IMR-90 (cell line): ENCODE data around the gene PPDPF. TPM values are rescaled to one million over a fixed set of nuclear protein-coding genes. Genes with fewer than 3 reads are reported as not detected.
A peak's percentile ranks its signal among the peaks of the same experiment; 100 is the strongest.
"Not testable (repeated sequence)": the region's sequence is repeated elsewhere in the genome, so short reads cannot be mapped to it uniquely, and the experiment has no call there.

Source experiments
- ATAC-seq: fragments of 200-7000 bp; cut with Tn5 transposase; 2 replicates; pipeline ENCODE4 v1.9.1; 2020; ENCODE audit warnings: low read depth, mild to moderate bottlenecking, moderate library complexity
- BruUV-seq: library from RNA; stranded (reverse); fragments of 400-500 nt; replicated peaks from 2 replicates; lab custom pipeline; 2021; lab: Mats Ljungman, UMichigan
- CTCF ChIA-PET: fragments of 300-600 bp; formaldehyde crosslinking; extraction: SDS; loops from one replicate; lab custom pipeline; 2021; ENCODE audit warnings: antibody characterized with exemption; lab: Yijun Ruan, JAX
- POLR2A ChIA-PET: fragments of 300-600 bp; sonication (Branson Sonifier 250); formaldehyde crosslinking; loops from one replicate; lab custom pipeline; 2022; ENCODE audit warnings: antibody characterized with exemption; ENCODE audit not compliant: unreplicated experiment; lab: Charles Lee
- DNase-seq: peaks from one replicate; pipeline ENCODE4 v3.0.0; 2013
- H2AFZ ChIP-seq: replicated peaks from 2 replicates; pipeline ENCODE3; 2013; ENCODE audit warnings: low read length, mild to moderate bottlenecking; ENCODE audit not compliant: poor library complexity
- H2AK5ac ChIP-seq: 2 replicates; pipeline ENCODE4 v1.6.1; 2013; ENCODE audit warnings: low read depth, low read length, inconsistent platforms
- H2AK9ac ChIP-seq: replicated peaks from 2 replicates; pipeline ENCODE3; 2013; ENCODE audit warnings: mild to moderate bottlenecking, low read depth, low read length, moderate library complexity; ENCODE audit not compliant: poor library complexity
- H2BK120ac ChIP-seq: 2 replicates; pipeline ENCODE4 v1.6.1; 2013; ENCODE audit warnings: low read depth, low read length, inconsistent platforms
- H2BK15ac ChIP-seq: 3 replicates; pipeline ENCODE4 v1.6.1; 2013; ENCODE audit warnings: low read depth, low read length, inconsistent platforms
- H2BK20ac ChIP-seq: 2 replicates; pipeline ENCODE4 v1.6.1; 2013; ENCODE audit warnings: low read depth, mild to moderate bottlenecking, inconsistent platforms, low read length, moderate library complexity
- H2BK5ac ChIP-seq: 2 replicates; pipeline ENCODE4 v1.6.1; 2013; ENCODE audit warnings: mild to moderate bottlenecking, low read depth, low read length, inconsistent platforms; ENCODE audit not compliant: poor library complexity, severe bottlenecking
- H3K14ac ChIP-seq: replicated peaks from 2 replicates; pipeline ENCODE4 v1.6.1; 2013; ENCODE audit warnings: low read depth, low read length, inconsistent platforms
- H3K18ac ChIP-seq: 2 replicates; pipeline ENCODE4 v1.6.1; 2013; ENCODE audit warnings: low read depth, low read length, control low read depth
- H3K23ac ChIP-seq: 2 replicates; pipeline ENCODE4 v1.6.1; 2013; ENCODE audit warnings: low read depth, low read length, inconsistent platforms
- H3K27ac ChIP-seq: 2 replicates; pipeline ENCODE4 v1.5.1; 2013; ENCODE audit warnings: mild to moderate bottlenecking, control low read depth, low read length; ENCODE audit not compliant: insufficient read depth
- H3K27me3 ChIP-seq: 2 replicates; pipeline ENCODE4 v1.6.1; 2013; ENCODE audit warnings: low read length; ENCODE audit not compliant: control insufficient read depth, insufficient read depth
- H3K36me3 ChIP-seq: 2 replicates; pipeline ENCODE4 v1.6.1; 2013; ENCODE audit warnings: low read length, mixed read lengths; ENCODE audit not compliant: control insufficient read depth, insufficient read depth
- H3K4ac ChIP-seq: 2 replicates; pipeline ENCODE4 v1.6.1; 2013; ENCODE audit warnings: low read depth, low read length, inconsistent platforms
- H3K4me1 ChIP-seq: 2 replicates; pipeline ENCODE4 v1.6.1; 2013; ENCODE audit warnings: low read length, mixed read lengths; ENCODE audit not compliant: control insufficient read depth, insufficient read depth
- H3K4me2 ChIP-seq: 2 replicates; pipeline ENCODE4 v1.6.1; 2013; ENCODE audit warnings: low read depth, mild to moderate bottlenecking, control low read depth, low read length, moderate library complexity
- H3K4me3 ChIP-seq: 2 replicates; pipeline ENCODE4 v1.5.1; 2013; ENCODE audit warnings: low read depth, mild to moderate bottlenecking, control low read depth, low read length, moderate library complexity; ENCODE audit not compliant: insufficient read depth
- H3K56ac ChIP-seq: 2 replicates; pipeline ENCODE4 v1.6.1; 2013; ENCODE audit warnings: low read length, inconsistent platforms; ENCODE audit not compliant: insufficient read depth; ENCODE audit errors: extremely low read depth
- H3K79me1 ChIP-seq, 2 experiments: 2 replicates each; pipeline ENCODE4 v1.6.1; 2013; ENCODE audit warnings: low read length in 2 of 2, inconsistent platforms in 1 of 2, low read depth in 1 of 2
- H3K9ac ChIP-seq: 2 replicates; pipeline ENCODE4 v1.6.1; 2013; ENCODE audit warnings: low read depth, low read length, control low read depth
- H3K9me1 ChIP-seq: 2 replicates; pipeline ENCODE4 v1.6.1; 2013; ENCODE audit warnings: low read length, inconsistent platforms; ENCODE audit not compliant: insufficient read depth
- H3K9me3 ChIP-seq: 2 replicates; pipeline ENCODE4 v1.6.1; 2013; ENCODE audit warnings: low read length; ENCODE audit not compliant: control insufficient read depth, insufficient read depth
- H4K20me1 ChIP-seq: 2 replicates; pipeline ENCODE4 v1.6.1; 2013; ENCODE audit warnings: low read length, inconsistent platforms; ENCODE audit not compliant: insufficient read depth
- H4K5ac ChIP-seq: 2 replicates; pipeline ENCODE4 v1.6.1; 2013; ENCODE audit warnings: mild to moderate bottlenecking, low read depth, low read length, control low read depth
- H4K8ac ChIP-seq, 2 experiments: 2 replicates each; pipeline ENCODE4 v1.6.1; 2013; ENCODE audit warnings: low read depth in 2 of 2, low read length in 2 of 2, control low read depth in 1 of 2, inconsistent platforms in 1 of 2
- H4K91ac ChIP-seq: 2 replicates; pipeline ENCODE4 v1.6.1; 2013; ENCODE audit warnings: low read depth, low read length, inconsistent platforms; ENCODE audit not compliant: insufficient read depth
- MAFK ChIP-seq: IDR thresholded peaks from 2 replicates; pipeline ENCODE4 v1.6.1; 2012; ENCODE audit warnings: low read depth, low read length, improper control_type of control experiment
- RCOR1 ChIP-seq: IDR thresholded peaks from 2 replicates; pipeline ENCODE4 v1.6.1; 2012; ENCODE audit warnings: mild to moderate bottlenecking, low read length, improper control_type of control experiment; ENCODE audit not compliant: insufficient replicate concordance
- SMC3 ChIP-seq: fragments of 150-350 bp; IDR thresholded peaks from 2 replicates; pipeline ENCODE4 v1.6.1; 2016; ENCODE audit warnings: low read depth, mild to moderate bottlenecking, antibody characterized with exemption, low read length, moderate library complexity
- WGBS, 2 experiments: methylation state at CpG; one replicate each; pipeline versions ENCODE4 v1.1.5 to v1.1.7; 2013; ENCODE audit warnings: missing lambda C conversion rate in 2 of 2; ENCODE audit not compliant: insufficient read length in 1 of 2; ENCODE audit errors: extremely low coverage in 2 of 2; 5-methylcytosine and 5-hydroxymethylcytosine counted together
- dilution Hi-C: fragments of 300-500 bp; cut with HindIII; formaldehyde crosslinking; loops from one replicate; pipeline ENCODE4 v1.14.3; 2018; ENCODE audit warnings: low sequenced_read_pairs; ENCODE audit not compliant: unreplicated experiment
- in situ Hi-C: fragments of 300-500 bp; cut with MboI; formaldehyde crosslinking; loops from 3 replicates; pipeline ENCODE4 v1.14.3; 2019; ENCODE audit warnings: low sequenced_read_pairs, inconsistent platforms, mixed read lengths
- intact Hi-C: fragments of 100-400 bp; cut with micrococcal nuclease; formaldehyde crosslinking; loops from 2 replicates; pipeline ENCODE4 v1.10.0; 2022
- polyA plus RNA-seq, 3 experiments: library from polyadenylated mRNA; depleted of rRNA; stranded (reverse); fragments of >200 nt; gene quantifications; 2 replicates each; pipeline ENCODE4 v1.2.3, GENCODE V29; 2012; ENCODE audit warnings: low replicate concordance in 1 of 3
- total RNA-seq: library from RNA; depleted of rRNA; stranded (reverse); fragments of >200 nt; gene quantifications from 2 replicates; pipeline ENCODE4 v1.2.3, GENCODE V29; 2012
- TF ChIP-seq, protein P1 (sequence below): fragments of 150-350 bp; IDR thresholded peaks from 2 replicates; pipeline ENCODE4 v1.6.1; 2017; ENCODE audit warnings: mild to moderate bottlenecking, antibody characterized with exemption, low read length, low read depth

The PPDPF gene
- total and polyA plus RNA-seq, 2 of the 4 experiments (the other 2 are of a cell fraction), result 12.9 to 171 TPM

DNA sequence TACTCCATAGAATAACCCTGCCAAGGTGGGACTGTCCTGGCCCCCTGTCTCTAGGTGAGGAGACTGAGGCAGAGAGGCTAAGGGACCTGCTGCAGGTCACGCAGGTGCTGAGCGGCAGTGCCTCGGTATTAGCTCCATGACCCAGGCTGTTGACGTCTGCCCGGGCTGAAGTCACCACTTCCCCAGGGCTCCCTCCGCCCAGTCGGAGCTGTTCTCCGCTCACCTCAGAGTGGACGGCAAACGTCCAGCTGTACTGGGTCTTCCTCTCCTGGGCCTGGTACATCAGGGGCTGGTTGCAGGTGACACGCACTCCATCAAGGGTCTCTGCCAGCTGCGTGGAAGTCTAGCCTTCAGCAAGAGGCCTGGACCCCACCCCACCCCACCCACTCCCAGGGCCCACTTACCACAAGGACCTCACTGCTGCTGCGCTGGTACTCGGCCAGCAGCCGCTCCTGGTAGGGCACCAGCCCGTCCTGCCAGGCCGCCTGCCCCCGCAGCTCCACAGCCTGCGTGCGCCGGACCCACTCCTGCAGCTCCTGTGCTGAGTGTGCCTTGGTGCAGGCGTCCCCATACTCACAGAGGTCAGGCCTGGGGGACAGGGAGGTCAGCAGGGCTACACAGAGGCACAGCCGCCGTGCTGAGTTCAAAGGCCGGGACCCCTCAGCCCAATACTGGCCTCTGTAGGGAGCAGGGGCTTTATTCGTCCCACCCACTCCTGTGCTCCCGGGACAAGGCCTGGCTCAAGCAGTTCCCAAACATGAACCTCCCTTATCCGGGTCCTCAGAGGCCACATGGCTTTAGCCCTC is 49.9 kb downstream of the PPDPF start:
- no peak overlapping the region for H3K4ac ChIP-seq
- H3K23ac ChIP-seq, result no peak overlapping the region
- H3K9me3 ChIP-seq, result no peaks in the 10 kb centered on the region
- H2BK20ac ChIP-seq, result no peak overlapping the region
- no peak overlapping the region for H2BK15ac ChIP-seq
- no peak overlapping the region for H3K9ac ChIP-seq
- no peak overlapping the region for H3K4me3 ChIP-seq
- dilution Hi-C loops (no loop called here), in situ Hi-C loops (no loop called here), intact Hi-C loops (no loop called here)
- H3K9me1 ChIP-seq, result peaks cover 3% of the 10 kb centered on the region; the same call in 1 of the 2 replicates
- DNase-seq (no peak), ATAC-seq (no peak)
- POLR2A ChIA-PET, result no interaction called here
- H3K36me3 ChIP-seq, result peaks cover 24% of the 10 kb centered on the region
- CTCF ChIA-PET, result no interaction called here
- no peak overlapping the region for H2BK120ac ChIP-seq
- BruUV-seq, result no TSS peak
- H4K91ac ChIP-seq, result no peak overlapping the region
- H2AK9ac ChIP-seq, result no peak overlapping the region
- peaks cover 10% of the 10 kb centered on the region for H3K4me1 ChIP-seq
- no peak overlapping the region for H4K8ac ChIP-seq
- H3K27me3 ChIP-seq, result no peaks in the 10 kb centered on the region
- no peak overlapping the region for H2AK5ac ChIP-seq
- no peak overlapping the region for H3K27ac ChIP-seq
- peak overlapping the region; percentile 21 for H2AFZ ChIP-seq
- H4K20me1 ChIP-seq, result no peaks in the 10 kb centered on the region
- H3K4me2 ChIP-seq, result no peak overlapping the region
- peaks cover 4 to 13% of the 10 kb centered on the region in 2 experiments for H3K79me1 ChIP-seq
- no peak overlapping the region for H2BK5ac ChIP-seq
- H4K5ac ChIP-seq, result no peak overlapping the region
- H3K14ac ChIP-seq, result no peak overlapping the region
- 100% methylated on average over 5 of the region's 28 CpGs; no CpG with 5 or more reads in 1 of the 2 experiments for WGBS, 2 experiments
- no peak for TF ChIP-seq MAFK
- TF ChIP-seq, protein P1, sequence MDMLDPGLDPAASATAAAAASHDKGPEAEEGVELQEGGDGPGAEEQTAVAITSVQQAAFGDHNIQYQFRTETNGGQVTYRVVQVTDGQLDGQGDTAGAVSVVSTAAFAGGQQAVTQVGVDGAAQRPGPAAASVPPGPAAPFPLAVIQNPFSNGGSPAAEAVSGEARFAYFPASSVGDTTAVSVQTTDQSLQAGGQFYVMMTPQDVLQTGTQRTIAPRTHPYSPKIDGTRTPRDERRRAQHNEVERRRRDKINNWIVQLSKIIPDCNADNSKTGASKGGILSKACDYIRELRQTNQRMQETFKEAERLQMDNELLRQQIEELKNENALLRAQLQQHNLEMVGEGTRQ, result no peak
- TF ChIP-seq SMC3, result no peak
- no peak for TF ChIP-seq RCOR1
- no peak overlapping the region for H3K56ac ChIP-seq
- no peak overlapping the region for H3K18ac ChIP-seq

DNA sequence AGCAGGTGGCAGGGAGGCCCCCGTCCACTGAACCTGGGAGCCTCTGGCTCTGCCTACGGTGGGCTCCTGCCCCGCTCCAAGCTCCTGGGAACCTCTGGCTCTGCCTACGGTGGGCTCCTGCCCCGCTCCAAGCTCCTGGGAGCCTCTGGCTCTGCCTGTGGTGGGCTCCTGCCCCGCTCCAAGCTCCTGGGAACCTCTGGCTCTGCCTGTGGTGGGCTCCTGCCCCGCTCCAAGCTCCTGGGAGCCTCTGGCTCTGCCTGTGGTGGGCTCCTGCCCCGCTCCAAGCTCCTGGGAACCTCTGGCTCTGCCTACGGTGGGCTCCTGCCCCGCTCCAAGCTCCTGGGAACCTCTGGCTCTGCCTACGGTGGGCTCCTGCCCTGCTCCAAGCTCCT is 50.5 kb downstream of the PPDPF start:
- H3K79me1 ChIP-seq, result peaks cover 4 to 13% of the 10 kb centered on the region in 2 experiments
- ATAC-seq, H3K14ac ChIP-seq, H3K4ac ChIP-seq, H2BK20ac ChIP-seq, H2BK120ac ChIP-seq, H4K5ac ChIP-seq, H2BK5ac ChIP-seq, H3K27ac ChIP-seq, in situ Hi-C loops, H2BK15ac ChIP-seq, DNase-seq, H3K9me3 ChIP-seq, CTCF ChIA-PET, dilution Hi-C loops, H3K9ac ChIP-seq, H3K23ac ChIP-seq, H4K8ac ChIP-seq, H3K18ac ChIP-seq, H3K56ac ChIP-seq, H4K91ac ChIP-seq, intact Hi-C loops, H2AFZ ChIP-seq, H4K20me1 ChIP-seq, H3K9me1 ChIP-seq, H3K27me3 ChIP-seq, H2AK5ac ChIP-seq, POLR2A ChIA-PET, H3K4me3 ChIP-seq, BruUV-seq, H3K4me2 ChIP-seq, H2AK9ac ChIP-seq: not testable (repeated sequence)
- H3K4me1 ChIP-seq, result peaks cover 10% of the 10 kb centered on the region
- H3K36me3 ChIP-seq, result peaks cover 19% of the 10 kb centered on the region
- WGBS, 2 experiments, result no CpG with 5 or more reads among the region's 11 CpGs
